HG03064 (cell line): ENCODE results near the gene IL1RL2.

Source experiments
- ATAC-seq: cut with Tn5 transposase; IDR thresholded peaks from one replicate; pipeline ENCODE4 v1.9.1; 2021; ENCODE audit warnings: low read depth; ENCODE audit not compliant: unreplicated experiment

The IL1RL2 gene

GRCh38 chr2:102191501-102191900 is 4.7 kb downstream of the IL1RL2 start:
- no peak for ATAC-seq

- ATAC-seq, result no peak
Measured at GRCh38 chr2:102193074-102193473, 6.3 kb downstream of the IL1RL2 start.

DNA sequence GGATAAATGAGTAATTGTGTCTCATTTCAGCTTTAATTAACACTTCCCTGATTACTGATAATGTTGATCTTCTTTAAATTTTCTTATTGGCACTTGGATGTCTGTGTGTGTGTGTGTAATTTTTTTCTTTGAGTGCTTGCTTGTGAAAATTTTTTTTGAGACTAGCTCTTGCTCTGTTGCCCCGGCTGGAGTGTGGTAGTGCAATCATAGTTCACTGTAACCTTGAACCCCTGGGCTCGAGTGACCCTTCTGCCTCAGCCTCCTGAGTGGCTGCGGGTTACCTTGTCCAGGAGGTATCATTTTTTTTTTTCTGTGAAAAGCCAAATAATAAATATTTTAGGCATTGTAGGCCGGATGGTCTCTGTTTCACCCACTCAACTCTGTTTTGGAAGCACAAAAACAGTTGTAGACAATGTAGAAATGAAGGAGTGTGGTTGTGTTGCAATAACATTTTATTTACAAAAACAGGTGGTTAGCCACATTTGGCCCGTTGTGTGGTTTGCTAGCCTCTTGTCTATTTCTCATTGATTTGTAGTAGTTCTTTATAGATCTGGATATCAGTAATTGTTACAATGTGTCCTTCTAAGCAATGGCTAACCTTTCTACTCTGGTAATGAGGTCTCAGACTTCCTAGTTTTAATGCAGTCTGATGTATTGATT is 7.9 kb downstream of the IL1RL2 start:
- ATAC-seq, result no peak

- ATAC-seq, result no peak
Measured at GRCh38 chr2:102197389-102198137, 10.7 kb downstream of the IL1RL2 start.

- ATAC-seq, result no peak
Measured at GRCh38 chr2:102200539-102200938, 13.7 kb downstream of the IL1RL2 start.

- no peak for ATAC-seq
Measured at GRCh38 chr2:102204638-102205037, 17.8 kb downstream of the IL1RL2 start.

DNA sequence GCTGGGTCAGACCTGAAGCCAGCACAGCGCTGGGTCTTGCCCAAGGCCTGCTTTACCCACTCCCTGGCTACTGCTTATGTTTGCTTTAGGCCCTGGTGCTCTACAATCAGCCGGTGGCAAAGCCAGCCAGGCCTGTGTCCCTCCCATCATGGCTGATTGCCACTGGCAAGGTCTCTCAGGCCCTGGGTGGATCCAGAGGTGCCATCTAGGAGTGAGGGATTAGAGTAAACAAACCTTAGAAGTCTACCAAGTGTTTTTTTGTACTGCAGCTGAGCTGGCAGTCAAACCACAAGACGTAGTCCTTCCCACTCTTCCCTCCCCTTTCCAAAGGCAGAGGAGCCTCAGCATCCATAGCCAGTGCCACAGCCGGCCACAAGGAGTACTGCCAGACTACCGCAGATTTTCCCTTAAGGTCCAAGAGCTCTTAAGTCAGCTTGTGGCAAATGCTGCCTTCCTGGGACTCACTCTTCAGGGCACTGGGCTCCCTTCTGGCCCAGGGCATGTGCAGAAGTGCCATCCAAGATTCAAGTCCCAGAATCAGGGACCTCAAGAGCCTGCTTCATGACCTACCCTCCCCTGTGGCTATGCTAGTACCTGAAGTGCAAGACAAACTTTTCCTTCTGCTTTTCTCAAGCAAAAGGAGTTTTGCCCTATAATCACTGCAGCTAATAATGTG is 20.0 kb downstream of the IL1RL2 start:
- no peak for ATAC-seq

GRCh38 chr2:102208774-102209173 is 22.0 kb downstream of the IL1RL2 start:
- ATAC-seq, result no peak

GRCh38 chr2:102209474-102209873 is 22.7 kb downstream of the IL1RL2 start:
- no peak for ATAC-seq

DNA sequence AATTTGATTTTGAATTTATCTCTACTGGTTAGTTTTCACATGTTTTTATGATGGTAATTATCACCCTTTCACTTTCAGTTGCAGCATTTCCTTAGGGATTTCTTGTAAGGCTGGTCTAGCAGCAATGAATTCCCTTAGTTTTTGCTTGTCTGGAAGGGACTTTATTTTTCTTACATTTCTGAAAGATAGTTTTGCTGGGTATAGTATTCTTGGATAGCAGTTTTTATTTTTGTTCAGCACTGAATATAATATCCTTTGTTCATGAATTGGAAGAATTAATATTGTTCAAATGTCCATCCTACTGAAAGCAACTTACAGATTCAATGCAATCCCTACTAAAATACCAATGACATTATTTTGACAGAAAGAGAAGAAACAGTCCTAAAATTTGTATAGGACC is 30.2 kb downstream of the IL1RL2 start:
- ATAC-seq, result no peak

GRCh38 chr2:102224824-102225739 is 38.3 kb downstream of the IL1RL2 start:
- ATAC-seq, result no peak

GRCh38 chr2:102226171-102226570 is 39.3 kb downstream of the IL1RL2 start:
- no peak for ATAC-seq

- ATAC-seq, result no peak
Measured at GRCh38 chr2:102226612-102227391, 40.0 kb downstream of the IL1RL2 start.

- ATAC-seq, result no peak
Measured at GRCh38 chr2:102229141-102229769, 42.4 kb downstream of the IL1RL2 start.

- ATAC-seq, result no peak
Measured at GRCh38 chr2:102230410-102230909, 43.6 kb downstream of the IL1RL2 start.

DNA sequence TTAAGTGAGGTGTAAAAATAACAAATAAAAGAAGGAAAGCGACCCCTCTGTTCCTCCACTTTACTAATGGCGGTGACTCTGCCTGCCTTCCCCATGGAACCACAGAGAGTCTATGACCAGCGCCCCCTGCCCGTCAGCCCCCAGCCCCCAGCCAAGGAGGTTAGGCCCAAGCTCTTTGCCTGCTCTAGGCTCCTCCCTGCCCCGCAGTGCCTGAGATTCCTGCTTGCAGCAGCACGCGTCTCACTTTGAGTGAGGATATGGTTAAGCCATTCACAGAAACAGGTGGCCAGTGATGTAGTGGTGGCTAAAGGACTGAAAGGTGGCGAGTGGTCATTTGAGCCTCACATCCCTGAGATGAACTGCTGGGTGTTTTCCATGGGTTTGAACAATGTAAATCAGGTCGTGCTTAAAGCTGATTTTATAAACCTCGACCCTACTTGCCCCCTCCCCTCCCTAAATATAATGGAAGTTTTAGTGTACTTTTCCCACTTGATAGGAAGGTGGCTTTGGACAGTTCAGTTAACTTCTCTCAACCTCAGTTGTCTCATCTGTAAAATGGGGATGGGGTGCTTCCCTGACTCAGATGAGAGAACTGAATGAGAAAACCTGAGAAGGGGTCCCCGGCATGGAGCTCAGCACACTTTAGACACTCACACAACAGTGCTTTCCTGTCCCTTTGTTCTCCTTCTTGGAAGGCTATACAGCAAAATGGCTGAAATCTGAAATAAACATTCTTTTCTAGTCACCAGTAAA is 46.5 kb downstream of the IL1RL2 start:
- ATAC-seq, result no peak

DNA sequence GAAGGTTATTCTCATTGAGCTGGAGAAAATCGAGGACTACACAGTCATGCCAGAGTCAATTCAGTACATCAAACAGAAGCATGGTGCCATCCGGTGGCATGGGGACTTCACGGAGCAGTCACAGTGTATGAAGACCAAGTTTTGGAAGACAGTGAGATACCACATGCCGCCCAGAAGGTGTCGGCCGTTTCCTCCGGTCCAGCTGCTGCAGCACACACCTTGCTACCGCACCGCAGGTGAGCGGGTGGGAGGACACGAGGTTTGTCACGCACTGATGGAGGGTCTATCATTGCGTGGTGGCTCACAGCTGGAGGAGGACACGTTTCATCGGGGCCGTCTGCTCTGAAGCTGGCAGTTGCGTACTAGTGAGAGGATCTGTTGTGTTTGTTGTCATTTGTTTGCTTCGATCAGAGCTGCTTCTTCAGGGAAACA is 48.2 kb downstream of the IL1RL2 start:
- no peak for ATAC-seq

DNA sequence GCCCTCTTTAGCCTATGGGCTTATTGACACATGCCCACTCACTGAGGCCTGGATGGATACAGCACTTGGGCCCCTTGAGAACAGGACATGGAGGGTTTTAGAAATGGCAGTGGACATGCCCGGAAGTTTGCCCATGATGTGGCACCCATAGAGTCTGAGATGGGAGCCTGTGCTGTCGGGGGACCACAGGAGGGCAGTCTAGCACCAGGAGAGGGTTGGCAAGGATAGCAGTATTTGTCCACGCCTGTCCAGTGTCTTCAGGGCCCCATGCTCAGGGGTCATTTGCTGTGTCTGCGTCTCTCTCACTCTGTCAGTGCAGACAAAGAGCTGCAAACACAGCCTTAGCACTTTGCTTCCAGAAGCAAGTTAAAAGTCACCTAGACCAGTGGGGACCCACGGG is 48.7 kb downstream of the IL1RL2 start:
- ATAC-seq, result no peak
